Measurements from ENCODE around the gene RIN3.

DNA sequence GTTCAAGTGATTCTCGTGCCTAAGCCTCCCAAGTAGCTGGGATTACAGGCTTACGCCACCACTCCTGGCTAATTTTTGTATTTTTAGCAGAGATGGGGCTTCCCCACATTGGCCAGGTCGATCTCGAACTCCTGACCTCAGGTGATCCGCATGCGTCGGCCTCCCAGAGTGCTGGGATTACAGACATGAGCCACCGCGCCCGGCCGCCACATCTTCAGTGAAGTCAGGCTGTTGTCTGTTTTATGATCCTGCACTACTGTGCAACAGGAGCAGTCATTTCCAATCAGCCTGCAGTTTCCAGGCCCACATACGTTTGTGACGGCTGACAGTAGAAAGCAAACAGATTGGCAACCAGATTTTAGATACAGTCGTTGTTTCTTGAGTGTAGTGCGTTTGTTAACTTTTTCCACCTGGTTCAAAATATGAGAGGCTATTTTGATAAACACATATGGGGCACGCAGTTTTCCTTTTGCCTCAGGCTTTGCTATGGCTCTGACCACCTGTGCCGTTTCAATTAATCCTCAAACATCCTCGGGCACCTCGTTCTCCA is 160.1 kb downstream of the RIN3 start:
- TF ChIP-seq, protein P1, sequence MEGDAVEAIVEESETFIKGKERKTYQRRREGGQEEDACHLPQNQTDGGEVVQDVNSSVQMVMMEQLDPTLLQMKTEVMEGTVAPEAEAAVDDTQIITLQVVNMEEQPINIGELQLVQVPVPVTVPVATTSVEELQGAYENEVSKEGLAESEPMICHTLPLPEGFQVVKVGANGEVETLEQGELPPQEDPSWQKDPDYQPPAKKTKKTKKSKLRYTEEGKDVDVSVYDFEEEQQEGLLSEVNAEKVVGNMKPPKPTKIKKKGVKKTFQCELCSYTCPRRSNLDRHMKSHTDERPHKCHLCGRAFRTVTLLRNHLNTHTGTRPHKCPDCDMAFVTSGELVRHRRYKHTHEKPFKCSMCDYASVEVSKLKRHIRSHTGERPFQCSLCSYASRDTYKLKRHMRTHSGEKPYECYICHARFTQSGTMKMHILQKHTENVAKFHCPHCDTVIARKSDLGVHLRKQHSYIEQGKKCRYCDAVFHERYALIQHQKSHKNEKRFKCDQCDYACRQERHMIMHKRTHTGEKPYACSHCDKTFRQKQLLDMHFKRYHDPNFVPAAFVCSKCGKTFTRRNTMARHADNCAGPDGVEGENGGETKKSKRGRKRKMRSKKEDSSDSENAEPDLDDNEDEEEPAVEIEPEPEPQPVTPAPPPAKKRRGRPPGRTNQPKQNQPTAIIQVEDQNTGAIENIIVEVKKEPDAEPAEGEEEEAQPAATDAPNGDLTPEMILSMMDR (IDR thresholded peaks at IDR 0.05) = no peak
- TF ChIP-seq ZFX (IDR thresholded peaks at IDR 0.05; ENCODE audit: borderline replicate concordance) = no peak
